B cell (primary cell): ENCODE measurements around the gene EHBP1. TPM values are rescaled to one million over a fixed set of nuclear protein-coding genes. Genes with fewer than 3 reads are reported as not detected.

Source experiments
- ATAC-seq: fragments of 200-7000 bp; cut with Tn5 transposase; one replicate; pipeline ENCODE4 v1.10.0; 2021; ENCODE audit warnings: low read depth, mild to moderate bottlenecking, moderate number of reproducible peaks, moderate library complexity
- CTCF ChIA-PET: fragments of 350-600 bp; sonication (Branson Sonifier 250); formaldehyde crosslinking; loops from one replicate; lab custom pipeline; 2021; ENCODE audit warnings: antibody characterized with exemption, inconsistent platforms; lab: Charles Lee
- POLR2A ChIA-PET: fragments of 350-600 bp; sonication (Branson Sonifier 250); formaldehyde crosslinking; loops from one replicate; lab custom pipeline; 2021; ENCODE audit warnings: antibody characterized with exemption; lab: Charles Lee
- DNase-seq: peaks from one replicate; pipeline ENCODE4 v3.0.0; 2013
- H2AFZ ChIP-seq: 2 replicates; pipeline ENCODE4 v1.6.1; 2012; ENCODE audit warnings: mild to moderate bottlenecking, low read depth, low read length; ENCODE audit not compliant: insufficient read depth, poor library complexity, severe bottlenecking
- H3K27ac ChIP-seq, 2 donors: 1 replicate in 1 of 2; 2 replicates in 1 of 2; pipeline ENCODE4 v1.5.1; 2012 to 2013; ENCODE audit warnings: low read length in 2 of 2, mild to moderate bottlenecking in 2 of 2, moderate library complexity in 1 of 2
- H3K27me3 ChIP-seq, 4 experiments: fragments of 200-600 bp in 1 of 4; sonication (generic) in 1 of 4; replicated peaks in 1 of 4; 1 replicate in 2 of 4; 2 replicates in 2 of 4; pipeline versions ENCODE4 v1.6.1 to v1.7.0; 2013 to 2016; ENCODE audit warnings: low read length in 3 of 4, mild to moderate bottlenecking in 2 of 4, mixed read lengths in 1 of 4, moderate library complexity in 1 of 4; ENCODE audit not compliant: insufficient read depth in 4 of 4, control insufficient read depth in 3 of 4; ENCODE audit errors: control extremely low read depth in 1 of 4
- H3K36me3 ChIP-seq, 2 experiments: replicated peaks in 1 of 2; 1 replicate in 1 of 2; 2 replicates in 1 of 2; pipeline versions ENCODE4 v1.6.1 to v1.7.1; 2013; ENCODE audit warnings: low read length in 1 of 2; ENCODE audit not compliant: insufficient read depth in 2 of 2, control insufficient read depth in 1 of 2; ENCODE audit errors: control extremely low read depth in 1 of 2, extremely low read depth in 1 of 2
- H3K4me1 ChIP-seq, 2 donors: fragments of 200-600 bp in 1 of 2; sonication (generic) in 1 of 2; 1 replicate in 1 of 2; 2 replicates in 1 of 2; pipeline versions ENCODE4 v1.5.1 to v1.6.1; 2013 to 2017; ENCODE audit warnings: low read length in 2 of 2; ENCODE audit not compliant: control insufficient read depth in 2 of 2, insufficient read depth in 2 of 2
- H3K4me2 ChIP-seq: replicated peaks from 2 replicates; pipeline ENCODE3; 2012; ENCODE audit warnings: mild to moderate bottlenecking, low read depth, low read length; ENCODE audit not compliant: poor library complexity, severe bottlenecking
- H3K4me3 ChIP-seq, 5 experiments: fragments of 200-600 bp in 1 of 5; sonication (generic) in 1 of 5; 1 replicate in 3 of 5; 2 replicates in 2 of 5; pipeline versions ENCODE4 v1.5.1 to v1.7.0; 2011 to 2016; ENCODE audit warnings: low read length in 4 of 5, mild to moderate bottlenecking in 4 of 5, low read depth in 2 of 5, control low read depth in 1 of 5, moderate library complexity in 1 of 5; ENCODE audit not compliant: insufficient read depth in 1 of 5; ENCODE audit errors: control extremely low read depth in 1 of 5, extremely low read depth in 1 of 5
- H3K79me2 ChIP-seq: fragments of 200-600 bp; sonication (generic); one replicate; pipeline ENCODE4 v1.6.0; 2016; ENCODE audit warnings: low read length; ENCODE audit not compliant: control insufficient read depth, insufficient read depth
- H3K9ac ChIP-seq: fragments of 200-600 bp; sonication (generic); 2 replicates; pipeline ENCODE4 v1.6.1; 2017; ENCODE audit warnings: mild to moderate bottlenecking, low read length, moderate library complexity
- H3K9me3 ChIP-seq, 3 donors: one replicate each; pipeline versions ENCODE4 v1.6.1 to v1.7.1; 2013; ENCODE audit warnings: low read length in 2 of 3; ENCODE audit not compliant: control insufficient read depth in 2 of 3, insufficient read depth in 1 of 3; ENCODE audit errors: control extremely low read depth in 1 of 3
- H4K20me1 ChIP-seq: 2 replicates; pipeline ENCODE4 v1.6.0; 2012; ENCODE audit warnings: mild to moderate bottlenecking, low read length; ENCODE audit not compliant: insufficient read depth, control insufficient read depth, poor library complexity, severe bottlenecking
- H3K27ac Mint-ChIP-seq: one replicate; pipeline ENCODE4 v1.8.0; 2021; ENCODE audit warnings: mixed read lengths
- H3K27me3 Mint-ChIP-seq: one replicate; pipeline ENCODE4 v1.8.0; 2021; ENCODE audit warnings: mixed read lengths
- H3K4me1 Mint-ChIP-seq: one replicate; pipeline ENCODE4 v1.8.0; 2021; ENCODE audit warnings: mixed read lengths
- H3K4me3 Mint-ChIP-seq: one replicate; pipeline ENCODE4 v1.8.0; 2021; ENCODE audit warnings: mixed read lengths
- H3K9me3 Mint-ChIP-seq: one replicate; pipeline ENCODE4 v1.8.0; 2022; ENCODE audit warnings: mixed read lengths; ENCODE audit not compliant: insufficient read depth
- EZH2 ChIP-seq: IDR thresholded peaks from 2 replicates; pipeline ENCODE4 v1.6.1; 2012; ENCODE audit warnings: borderline replicate concordance, low read depth, mild to moderate bottlenecking, moderate library complexity, low read length; ENCODE audit not compliant: insufficient read depth, poor library complexity, severe bottlenecking
- WGBS: methylation state at CpG from one replicate; pipeline ENCODE4 v1.1.5; 2013; ENCODE audit warnings: missing lambda C conversion rate; ENCODE audit not compliant: insufficient coverage; 5-methylcytosine and 5-hydroxymethylcytosine counted together
- intact Hi-C: fragments of 100-400 bp; cut with micrococcal nuclease; formaldehyde crosslinking; loops from one replicate; pipeline ENCODE4 v1.10.0; 2022
- polyA plus RNA-seq: library from polyadenylated mRNA; depleted of rRNA; stranded (reverse); fragments of >200 nt; gene quantifications from 2 replicates; pipeline ENCODE4 v1.2.3, GENCODE V29; 2012
- total RNA-seq, 2 donors: library from RNA; stranded (reverse); fragments of 120-200 nt in 1 of 2; gene quantifications; 1 replicate in 1 of 2; 2 replicates in 1 of 2; pipeline versions ENCODE4 v1.2.3 to v1.2.4, GENCODE V29; 2013 to 2022
- TF ChIP-seq, protein P1 (sequence below): fragments of 200-600 bp; IDR thresholded peaks from one replicate; pipeline ENCODE4 v1.8.0; 2022; ENCODE audit warnings: antibody characterized with exemption, mild to moderate bottlenecking

The EHBP1 gene
- total and polyA plus RNA-seq, 2 donors (not counting 1 experiment from before 2014, with no cell fraction given), result 8.8 to 34.7 TPM

DNA sequence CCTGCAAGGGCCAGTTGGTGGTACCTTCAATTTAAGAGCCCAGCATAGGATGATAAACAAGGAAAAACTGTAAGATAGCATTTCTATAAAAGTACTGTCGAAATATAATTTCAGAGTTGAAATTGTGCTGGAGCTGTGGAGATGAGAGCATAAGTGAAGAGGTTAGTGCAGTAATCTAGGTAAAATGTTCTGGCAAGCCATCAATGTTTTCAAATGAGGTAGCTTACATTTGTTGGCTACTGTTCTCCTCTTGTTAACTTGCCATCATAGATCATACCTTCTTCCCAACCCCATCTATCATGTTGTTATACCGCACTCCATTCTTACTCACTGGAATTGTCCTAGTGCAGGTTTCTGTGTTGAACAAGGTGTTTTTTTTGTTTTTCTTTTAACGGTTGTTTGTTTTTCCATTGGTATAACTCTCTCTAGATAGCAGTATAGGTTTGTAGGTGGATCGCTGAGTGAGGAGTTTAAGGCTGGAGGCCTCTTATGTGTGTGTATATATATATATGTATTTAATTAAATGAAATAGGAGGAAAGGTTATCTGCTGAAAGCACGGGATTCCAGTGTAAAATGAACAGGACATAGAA lies 40.5 kb downstream of the EHBP1 start:
- H4K20me1 ChIP-seq, result peaks cover 2% of the 10 kb centered on the region
- no peaks in the 10 kb centered on the region for H3K27me3 Mint-ChIP-seq
- no CpG with 5 or more reads among the region's 5 CpGs for whole genome bisulfite sequencing
- no peaks in the 10 kb centered on the region for H3K27me3 ChIP-seq
- intact Hi-C loops, result no loop called here
- H3K9ac ChIP-seq, result no peak overlapping the region
- no peak for DNase-seq
- H3K79me2 ChIP-seq, result peaks cover 3% of the 10 kb centered on the region
- TF ChIP-seq, protein P1, sequence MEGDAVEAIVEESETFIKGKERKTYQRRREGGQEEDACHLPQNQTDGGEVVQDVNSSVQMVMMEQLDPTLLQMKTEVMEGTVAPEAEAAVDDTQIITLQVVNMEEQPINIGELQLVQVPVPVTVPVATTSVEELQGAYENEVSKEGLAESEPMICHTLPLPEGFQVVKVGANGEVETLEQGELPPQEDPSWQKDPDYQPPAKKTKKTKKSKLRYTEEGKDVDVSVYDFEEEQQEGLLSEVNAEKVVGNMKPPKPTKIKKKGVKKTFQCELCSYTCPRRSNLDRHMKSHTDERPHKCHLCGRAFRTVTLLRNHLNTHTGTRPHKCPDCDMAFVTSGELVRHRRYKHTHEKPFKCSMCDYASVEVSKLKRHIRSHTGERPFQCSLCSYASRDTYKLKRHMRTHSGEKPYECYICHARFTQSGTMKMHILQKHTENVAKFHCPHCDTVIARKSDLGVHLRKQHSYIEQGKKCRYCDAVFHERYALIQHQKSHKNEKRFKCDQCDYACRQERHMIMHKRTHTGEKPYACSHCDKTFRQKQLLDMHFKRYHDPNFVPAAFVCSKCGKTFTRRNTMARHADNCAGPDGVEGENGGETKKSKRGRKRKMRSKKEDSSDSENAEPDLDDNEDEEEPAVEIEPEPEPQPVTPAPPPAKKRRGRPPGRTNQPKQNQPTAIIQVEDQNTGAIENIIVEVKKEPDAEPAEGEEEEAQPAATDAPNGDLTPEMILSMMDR, result no peak
- TF ChIP-seq EZH2, result no peak
- H3K4me1 Mint-ChIP-seq, result peaks cover 30% of the 10 kb centered on the region
- H3K4me2 ChIP-seq, result no peak overlapping the region
- POLR2A ChIA-PET, result no interaction called here
- no peak overlapping the region for H2AFZ ChIP-seq
- no peak overlapping the region for H3K27ac Mint-ChIP-seq
- no peaks in the 10 kb centered on the region for H3K9me3 Mint-ChIP-seq
- H3K36me3 ChIP-seq, result no peaks in the 10 kb centered on the region
- CTCF ChIA-PET, result interaction anchor here (0.7 kb wide), 1 partner anchor 283 kb away, joined by 3 read pairs; no protein-coding TSS in a partner anchor
- ATAC-seq, result no peak
- H3K4me3 ChIP-seq, result no peak overlapping the region
- H3K4me1 ChIP-seq, result peaks cover 0 to 8% of the 10 kb centered on the region in 2 donors
- H3K27ac ChIP-seq, result no peak overlapping the region
- no peaks in the 10 kb centered on the region for H3K9me3 ChIP-seq
- H3K4me3 Mint-ChIP-seq, result no peak overlapping the region

DNA sequence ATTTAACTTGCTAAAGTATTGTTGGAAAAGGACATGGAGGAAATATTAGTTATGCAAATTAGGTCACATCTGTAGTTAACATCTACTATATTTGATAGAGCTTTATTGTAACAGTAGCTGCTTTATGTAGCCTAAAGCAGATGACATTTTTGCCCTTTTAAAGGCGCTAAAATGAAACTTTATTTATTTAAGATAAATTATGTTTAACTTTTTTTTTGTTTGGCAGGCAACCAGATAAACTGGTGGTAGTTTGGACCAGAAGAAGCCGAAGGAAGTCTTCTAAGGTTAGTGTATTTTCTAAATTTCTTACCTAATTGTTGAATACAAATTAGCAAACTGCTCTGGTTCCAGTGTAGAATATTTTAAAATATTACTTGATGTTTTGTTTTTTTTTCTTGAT lies 41.7 kb downstream of the EHBP1 start:
- H3K9me3 ChIP-seq, result no peaks in the 10 kb centered on the region
- DNase-seq, result no peak
- POLR2A ChIA-PET, result no interaction called here
- no peak overlapping the region for H2AFZ ChIP-seq
- no peak overlapping the region for H3K4me2 ChIP-seq
- Mint-ChIP-seq H3K4me1 (peaks cover 26% of the 10 kb centered on the region), H3K9me3 (no peaks in the 10 kb centered on the region), H3K27me3 (no peaks in the 10 kb centered on the region), H3K4me3 (no peak overlapping the region), H3K27ac (no peak overlapping the region)
- H3K4me1 ChIP-seq, result peaks cover 0 to 6% of the 10 kb centered on the region in 2 donors
- H3K36me3 ChIP-seq, result no peaks in the 10 kb centered on the region
- no peaks in the 10 kb centered on the region for H3K79me2 ChIP-seq
- TF ChIP-seq, protein P1, result no peak
- no peak for TF ChIP-seq EZH2
- CTCF ChIA-PET, result no interaction called here
- no peak overlapping the region for H3K9ac ChIP-seq
- H3K27me3 ChIP-seq, result no peaks in the 10 kb centered on the region
- H3K4me3 ChIP-seq, result no peak overlapping the region
- H3K27ac ChIP-seq, result no peak overlapping the region
- intact Hi-C loops, result no loop called here
- H4K20me1 ChIP-seq, result no peaks in the 10 kb centered on the region
- no peak for ATAC-seq
- no CpG with 5 or more reads among the region's 2 CpGs for WGBS
